NT2/D1 (cell line): Measurements from ENCODE around the gene FRMD4A.

Source experiments
- YY1 ChIP-seq: IDR thresholded peaks from 2 replicates; pipeline ENCODE4 v1.6.1; 2011; ENCODE audit not compliant: insufficient read length, insufficient read depth
- ZNF274 ChIP-seq: IDR thresholded peaks from 2 replicates; pipeline ENCODE4 v1.6.1; 2011; ENCODE audit warnings: mild to moderate bottlenecking, low read depth, low read length

GRCh38 chr10:13827076-13827797 is 503.5 kb downstream of the FRMD4A start:
- TF ChIP-seq ZNF274, result no peak
- no peak for TF ChIP-seq YY1
